Measurements from ENCODE around the gene PSMD1.

PSMD1 gene

GRCh38 chr2:231036131-231036530 is 20.5 kb upstream of the PSMD1 start:
- DNase-seq (ENCODE audit: low read depth): no peak

- no peak for DNase-seq (ENCODE audit: low read depth)
Observed at GRCh38 chr2:231036578-231037106, 20.0 kb upstream of the PSMD1 start.

- no peak for DNase-seq (ENCODE audit: low read depth)
Observed at GRCh38 chr2:231037202-231037730, 19.4 kb upstream of the PSMD1 start, which contains the start of gene C2orf72. Gene C2orf72 (plus strand): TSS chr2:231037523. CDS start chr2:231037566, 43 bp downstream.

GRCh38 chr2:231037731-231038482 is 18.8 kb upstream of the PSMD1 start:
- no peak for DNase-seq (ENCODE audit: low read depth)

- DNase-seq (ENCODE audit: low read depth): no peak
Observed at GRCh38 chr2:231038483-231039293, 18.0 kb upstream of the PSMD1 start.

- no peak for DNase-seq (ENCODE audit: low read depth)
Observed at GRCh38 chr2:231039294-231039664, 17.4 kb upstream of the PSMD1 start.

GRCh38 chr2:231039821-231040364 is 16.8 kb upstream of the PSMD1 start:
- no peak for DNase-seq (ENCODE audit: low read depth)

- no peak for DNase-seq (ENCODE audit: low read depth)
Observed at GRCh38 chr2:231041061-231041689, 15.5 kb upstream of the PSMD1 start.

- DNase-seq (ENCODE audit: low read depth): no peak
Observed at GRCh38 chr2:231043796-231044195, 12.9 kb upstream of the PSMD1 start.

- no peak for DNase-seq (ENCODE audit: low read depth)
Observed at GRCh38 chr2:231046916-231047273, 9.8 kb upstream of the PSMD1 start.

GRCh38 chr2:231047274-231047922 is 9.3 kb upstream of the PSMD1 start:
- DNase-seq (ENCODE audit: low read depth): no peak

GRCh38 chr2:231047923-231048915 is 8.4 kb upstream of the PSMD1 start:
- no peak for DNase-seq (ENCODE audit: low read depth)

- DNase-seq (ENCODE audit: low read depth): no peak
Observed at GRCh38 chr2:231049286-231050017, 7.2 kb upstream of the PSMD1 start.

GRCh38 chr2:231050018-231050901 is 6.4 kb upstream of the PSMD1 start:
- DNase-seq (ENCODE audit: low read depth): no peak

GRCh38 chr2:231051116-231051515 is 5.6 kb upstream of the PSMD1 start:
- DNase-seq (ENCODE audit: low read depth): no peak

- peak; percentile 78 for DNase-seq (ENCODE audit: low read depth)
Observed at GRCh38 chr2:231052494-231053451, 3.9 kb upstream of the PSMD1 start.

GRCh38 chr2:231053846-231054245 is 2.8 kb upstream of the PSMD1 start:
- DNase-seq (ENCODE audit: low read depth): no peak

Data from activated T-cell treated with anti-CD3 and anti-CD28 coated beads for 24 hours (primary cell).